ENCODE results near the gene FAM193B. TPM values are rescaled to one million over a fixed set of nuclear protein-coding genes. Genes with fewer than 3 reads are reported as not detected.

Gene FAM193B
- total RNA-seq, 6 experiments from 2014 or later: 22.1 to 55.4 (median 39.2) TPM

GRCh38 chr5:177557041-177557647 is 2.8 kb upstream of the FAM193B start:
- no peaks in the 10 kb centered on the region for H3K36me3 ChIP-seq
- H3K27me3 ChIP-seq: no peaks in the 10 kb centered on the region
- peaks cover 0 to 20% (median 4%) of the 10 kb centered on the region in 4 donors for H3K4me1 ChIP-seq
- TF ChIP-seq POLR2A (IDR thresholded peaks at IDR 0.05) (no peak), CTCF (IDR thresholded peaks at IDR 0.05) (no peak)
- ATAC-seq: no peak
- H3K27ac ChIP-seq: no peak overlapping the region
- no peaks in the 10 kb centered on the region for H3K9me3 ChIP-seq
- intact Hi-C loops (cut with DNase I): no loop called here
- no peak overlapping the region for H3K4me3 ChIP-seq
- WGBS (ENCODE audit: insufficient coverage, low coverage, low lambda C conversion rate, missing lambda C conversion rate): 52% methylated on average over 3 of the region's 4 CpGs
- no peak for DNase-seq

- H3K27ac ChIP-seq: no peak overlapping the region
- TF ChIP-seq POLR2A (IDR thresholded peaks at IDR 0.05) (no peak), CTCF (IDR thresholded peaks at IDR 0.05) (no peak)
- intact Hi-C loops (cut with DNase I): no loop called here
- no peak for DNase-seq
- H3K27me3 ChIP-seq: no peaks in the 10 kb centered on the region
- H3K36me3 ChIP-seq: no peaks in the 10 kb centered on the region
- WGBS (ENCODE audit: insufficient coverage, low coverage, low lambda C conversion rate, missing lambda C conversion rate): 88% methylated on average over 4 of the region's 5 CpGs
- no peak overlapping the region for H3K4me3 ChIP-seq
- ATAC-seq: no peak
- no peaks in the 10 kb centered on the region for H3K9me3 ChIP-seq
- H3K4me1 ChIP-seq: peaks cover 0 to 22% (median 6%) of the 10 kb centered on the region in 4 donors
Measured at GRCh38 chr5:177555665-177556064, 1.3 kb upstream of the FAM193B start.

GRCh38 chr5:177555228-177555627 is 865 bp upstream of the FAM193B start:
- no peak for ATAC-seq
- intact Hi-C loops (cut with DNase I): no loop called here
- H3K27me3 ChIP-seq: no peaks in the 10 kb centered on the region
- no peaks in the 10 kb centered on the region for H3K36me3 ChIP-seq
- DNase-seq: no peak
- peaks cover 0 to 22% (median 6%) of the 10 kb centered on the region in 4 donors for H3K4me1 ChIP-seq
- H3K27ac ChIP-seq: no peak overlapping the region
- H3K9me3 ChIP-seq: no peaks in the 10 kb centered on the region
- WGBS (ENCODE audit: insufficient coverage, low coverage, low lambda C conversion rate, missing lambda C conversion rate): 83% methylated on average over 1 of the region's 2 CpGs
- no peak for TF ChIP-seq POLR2A (IDR thresholded peaks at IDR 0.05)
- no peak for TF ChIP-seq CTCF (IDR thresholded peaks at IDR 0.05)
- peak overlapping the region in 1 of 3 donors; percentile 89 for H3K4me3 ChIP-seq

GRCh38 chr5:177553671-177554429 is 513 bp downstream of the FAM193B start:
- 0% methylated on average over 11 of the region's 72 CpGs for WGBS (ENCODE audit: insufficient coverage, low coverage, low lambda C conversion rate, missing lambda C conversion rate)
- H3K4me3 ChIP-seq: peak overlapping the region; percentile 65 to 89 (median 78)
- H3K4me1 ChIP-seq: peaks cover 0 to 22% (median 6%) of the 10 kb centered on the region in 4 donors
- ATAC-seq: peak; percentile 45 to 60 (median 50)
- no peaks in the 10 kb centered on the region for H3K9me3 ChIP-seq
- intact Hi-C loops (cut with DNase I): no loop called here
- peak; percentile 57 to 73 (median 64) for DNase-seq
- H3K36me3 ChIP-seq: no peaks in the 10 kb centered on the region
- H3K27me3 ChIP-seq: no peaks in the 10 kb centered on the region
- no peak for TF ChIP-seq CTCF (IDR thresholded peaks at IDR 0.05)
- no peak for TF ChIP-seq POLR2A (IDR thresholded peaks at IDR 0.05)
- peak overlapping the region; percentile 43 to 77 (median 65) for H3K27ac ChIP-seq

Measured in right lobe of liver (tissue), 6 donors.